GM23248 (cell line): Measurements from ENCODE around the gene CELSR1. TPM values are rescaled to one million over a fixed set of nuclear protein-coding genes. Genes with fewer than 3 reads are reported as not detected.

Source experiments
- DNase-seq: peaks from one replicate; pipeline ENCODE4 v3.0.0-alpha.2; 2015
- H2AFZ ChIP-seq: fragments of 200-600 bp; sonication (generic); 2 replicates; pipeline ENCODE4 v1.6.1; 2016; ENCODE audit warnings: antibody characterized with exemption
- H3F3A ChIP-seq: fragments of 200-600 bp; sonication (generic); 2 replicates; pipeline ENCODE4 v1.6.1; 2016; ENCODE audit warnings: mild to moderate bottlenecking, antibody characterized with exemption, mixed run types; ENCODE audit not compliant: insufficient read depth
- H3K27ac ChIP-seq: fragments of 200-600 bp; sonication (generic); 2 replicates; pipeline ENCODE4 v1.5.1; 2016; ENCODE audit warnings: mild to moderate bottlenecking
- H3K27me3 ChIP-seq: fragments of 200-600 bp; sonication (generic); replicated peaks from 2 replicates; pipeline ENCODE4 v1.6.1; 2016; ENCODE audit warnings: mild to moderate bottlenecking; ENCODE audit not compliant: insufficient read depth
- H3K36me3 ChIP-seq: fragments of 200-600 bp; sonication (generic); 2 replicates; pipeline ENCODE4 v1.6.1; 2016; ENCODE audit warnings: low read depth, mild to moderate bottlenecking
- H3K4me1 ChIP-seq: fragments of 200-600 bp; sonication (generic); 2 replicates; pipeline ENCODE4 v1.6.1; 2016; ENCODE audit warnings: mild to moderate bottlenecking; ENCODE audit not compliant: insufficient read depth
- H3K4me2 ChIP-seq: fragments of 200-600 bp; sonication (generic); one replicate; pipeline ENCODE4 v1.6.1; 2016; ENCODE audit warnings: mild to moderate bottlenecking; ENCODE audit not compliant: unreplicated experiment
- H3K4me3 ChIP-seq: fragments of 200-600 bp; sonication (generic); 2 replicates; pipeline ENCODE4 v1.5.1; 2016; ENCODE audit warnings: mild to moderate bottlenecking
- H3K79me2 ChIP-seq: fragments of 200-600 bp; sonication (generic); 2 replicates; pipeline ENCODE4 v1.6.1; 2016; ENCODE audit warnings: mild to moderate bottlenecking; ENCODE audit not compliant: insufficient read depth
- H3K9ac ChIP-seq: fragments of 200-600 bp; sonication (generic); 2 replicates; pipeline ENCODE4 v1.6.1; 2016; ENCODE audit warnings: mild to moderate bottlenecking
- H3K9me2 ChIP-seq: fragments of 200-600 bp; sonication (generic); 2 replicates; pipeline ENCODE4 v1.6.1; 2016; ENCODE audit warnings: mixed run types, mild to moderate bottlenecking, moderate library complexity; ENCODE audit not compliant: insufficient read depth
- H3K9me3 ChIP-seq: fragments of 200-600 bp; sonication (generic); one replicate; pipeline ENCODE4 v1.6.1; 2017; ENCODE audit warnings: low read depth
- H4K20me1 ChIP-seq: fragments of 200-600 bp; sonication (generic); 2 replicates; pipeline ENCODE4 v1.6.0; 2016; ENCODE audit not compliant: insufficient read depth
- EZH2 ChIP-seq: fragments of 200-600 bp; sonication (generic); IDR thresholded peaks from 2 replicates; pipeline ENCODE4 v1.6.1; 2018; ENCODE audit warnings: antibody characterized with exemption, mild to moderate bottlenecking; ENCODE audit not compliant: insufficient read depth, poor library complexity, severe bottlenecking
- EZH2phosphoT487 ChIP-seq: fragments of 200-600 bp; sonication (generic); IDR thresholded peaks from 2 replicates; pipeline ENCODE4 v1.6.1; 2018; ENCODE audit warnings: antibody characterized with exemption, moderate library complexity, mild to moderate bottlenecking, low read depth; ENCODE audit not compliant: insufficient read depth
- WGBS, 2 experiments: methylation state at CpG; one replicate each; pipeline ENCODE4 v1.1.6; 2015 to 2017; ENCODE audit warnings: low lambda C conversion rate in 2 of 2, low coverage in 1 of 2; ENCODE audit errors: missing lambda C conversion rate in 2 of 2; 5-methylcytosine and 5-hydroxymethylcytosine counted together
- in situ Hi-C: fragments of 300-500 bp; cut with MboI; formaldehyde crosslinking; loops from 2 replicates; pipeline ENCODE4 v1.15.0; 2020
- polyA plus RNA-seq: library from polyadenylated mRNA; unstranded; fragments of >200 nt; fragmentation: Nextera tagmentation; extraction: Ambion mirVana; gene quantifications from 2 replicates; pipeline ENCODE4 v1.2.1, GENCODE V29; 2016
- total RNA-seq: library from RNA; depleted of rRNA; stranded (reverse); fragments of >200 nt; shearing (Covaris generic); gene quantifications from 2 replicates; pipeline ENCODE4 v1.2.3, GENCODE V29; 2014

CELSR1 gene
- total and polyA plus RNA-seq, 2 experiments from 2014 or later, result 0.23 to 0.54 TPM

DNA sequence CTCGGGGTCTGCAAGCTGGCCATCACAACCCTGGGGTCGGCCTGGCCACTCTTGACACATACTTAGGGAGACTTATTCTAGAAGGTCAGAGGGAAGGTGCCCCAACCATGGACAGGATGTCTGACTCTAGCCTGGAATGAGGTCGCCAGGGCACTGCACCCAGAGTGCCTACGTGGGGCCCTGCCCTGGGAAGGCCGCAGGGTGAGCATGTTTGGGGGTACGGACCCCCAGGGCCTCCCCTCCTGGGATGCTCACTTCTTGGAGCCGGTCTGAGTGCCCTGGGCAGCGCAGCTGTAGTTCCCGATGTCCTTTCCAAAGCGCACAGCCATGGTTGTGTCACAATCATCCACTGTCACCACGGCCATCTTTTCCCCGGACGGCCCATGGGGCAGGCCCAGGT lies 126.1 kb downstream of the CELSR1 start:
- Histone ChIP-seq H3K27me3 (peaks cover 36% of the 10 kb centered on the region), H3K27ac (no peak overlapping the region), H2AFZ (no peak overlapping the region), H3K79me2 (no peaks in the 10 kb centered on the region), H3K9ac (no peak overlapping the region), H3K4me2 (no peak overlapping the region), H3K4me3 (no peak overlapping the region), H3K9me3 (no peaks in the 10 kb centered on the region), H3K4me1 (peaks cover 5% of the 10 kb centered on the region; the same call in 1 of the 2 replicates), H3K36me3 (no peaks in the 10 kb centered on the region), H4K20me1 (no peaks in the 10 kb centered on the region), H3K9me2 (no peaks in the 10 kb centered on the region), H3F3A (no peaks in the 10 kb centered on the region)
- WGBS, 2 experiments, result 53 to 57% methylated on average over 13 of the region's 13 CpGs
- TF ChIP-seq EZH2 (no peak), EZH2phosphoT487 (no peak)
- in situ Hi-C loops, result no loop called here
- DNase-seq, result no peak

DNA sequence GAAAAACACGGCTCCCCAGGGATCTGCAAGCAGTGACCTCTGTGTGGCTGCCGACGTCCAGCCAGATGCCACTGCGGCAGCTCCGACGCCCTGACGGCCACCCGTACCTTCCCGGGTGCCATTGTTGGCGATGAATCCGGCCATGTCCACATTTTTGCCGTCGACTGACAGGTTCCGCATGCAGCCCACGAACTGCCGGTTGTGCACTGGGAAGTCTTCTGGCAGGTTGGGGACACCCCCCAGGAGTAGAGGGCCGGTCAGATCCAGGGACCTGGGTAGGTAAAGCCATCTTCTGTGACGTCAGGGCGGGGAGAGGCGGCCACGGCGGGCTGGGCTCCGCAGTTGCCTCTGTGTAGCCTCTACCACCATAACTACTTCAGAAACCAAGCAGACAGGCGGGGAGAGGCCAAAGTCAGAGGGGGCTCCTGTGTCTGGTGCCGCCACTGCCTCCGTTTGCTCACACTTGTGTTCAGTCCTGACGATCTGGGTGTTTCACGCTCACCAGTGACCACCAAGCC lies 127.1 kb downstream of the CELSR1 start:
- Histone ChIP-seq H3K9me3 (no peaks in the 10 kb centered on the region), H3K36me3 (no peaks in the 10 kb centered on the region), H3K4me3 (no peak overlapping the region), H3K4me2 (no peak overlapping the region), H3K9me2 (no peaks in the 10 kb centered on the region), H3K27me3 (peaks cover 31% of the 10 kb centered on the region), H3F3A (no peaks in the 10 kb centered on the region), H4K20me1 (no peaks in the 10 kb centered on the region), H3K27ac (no peak overlapping the region), H3K9ac (no peak overlapping the region), H3K79me2 (no peaks in the 10 kb centered on the region), H2AFZ (no peak overlapping the region), H3K4me1 (no peaks in the 10 kb centered on the region)
- in situ Hi-C loops, result no loop called here
- no peak for TF ChIP-seq EZH2phosphoT487
- no peak for TF ChIP-seq EZH2
- WGBS, 2 experiments, result 85 to 91% methylated on average over 25 to 28 of the region's 28 CpGs
- no peak for DNase-seq

DNA sequence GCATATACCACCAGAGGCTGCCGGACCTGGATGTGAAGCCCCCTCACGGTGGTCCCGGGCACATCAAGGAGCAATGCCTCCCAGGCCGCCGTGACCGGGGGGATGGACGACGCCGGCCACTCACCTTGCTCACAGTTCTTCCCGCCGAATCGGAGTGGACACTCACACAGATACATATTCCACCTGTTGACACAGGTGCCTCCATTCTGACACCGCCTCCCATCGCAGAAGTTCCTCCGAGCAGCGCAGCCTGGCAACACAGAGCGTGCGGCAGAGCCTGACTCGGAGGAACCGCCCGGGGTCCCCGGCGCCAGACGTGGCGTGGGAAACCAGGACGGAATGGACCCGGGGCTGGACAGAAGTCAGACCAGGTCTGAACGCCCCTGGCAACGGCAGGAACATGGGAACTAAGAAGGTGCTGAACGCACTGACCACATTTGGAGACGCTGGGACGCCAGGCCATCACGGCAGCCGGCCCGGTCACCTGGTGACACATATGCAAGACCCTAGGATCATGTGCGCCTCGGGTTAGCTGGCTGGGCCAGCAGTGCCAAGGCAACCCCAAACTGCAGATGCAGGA lies 127.7 kb downstream of the CELSR1 start:
- no peak for TF ChIP-seq EZH2
- TF ChIP-seq EZH2phosphoT487, result no peak
- no peak overlapping the region for H3K4me3 ChIP-seq
- no peak overlapping the region for H3K27ac ChIP-seq
- H3K9me2 ChIP-seq, result no peaks in the 10 kb centered on the region
- 78 to 85% methylated on average over 32 to 37 of the region's 37 CpGs for WGBS, 2 experiments
- no peaks in the 10 kb centered on the region for H3K9me3 ChIP-seq
- no peaks in the 10 kb centered on the region for H4K20me1 ChIP-seq
- H3K9ac ChIP-seq, result no peak overlapping the region
- no peaks in the 10 kb centered on the region for H3F3A ChIP-seq
- DNase-seq, result no peak
- H2AFZ ChIP-seq, result no peak overlapping the region
- H3K4me2 ChIP-seq, result no peak overlapping the region
- peaks cover 26% of the 10 kb centered on the region for H3K27me3 ChIP-seq
- no peaks in the 10 kb centered on the region for H3K79me2 ChIP-seq
- H3K4me1 ChIP-seq, result no peaks in the 10 kb centered on the region
- H3K36me3 ChIP-seq, result no peaks in the 10 kb centered on the region
- in situ Hi-C loops, result no loop called here

DNA sequence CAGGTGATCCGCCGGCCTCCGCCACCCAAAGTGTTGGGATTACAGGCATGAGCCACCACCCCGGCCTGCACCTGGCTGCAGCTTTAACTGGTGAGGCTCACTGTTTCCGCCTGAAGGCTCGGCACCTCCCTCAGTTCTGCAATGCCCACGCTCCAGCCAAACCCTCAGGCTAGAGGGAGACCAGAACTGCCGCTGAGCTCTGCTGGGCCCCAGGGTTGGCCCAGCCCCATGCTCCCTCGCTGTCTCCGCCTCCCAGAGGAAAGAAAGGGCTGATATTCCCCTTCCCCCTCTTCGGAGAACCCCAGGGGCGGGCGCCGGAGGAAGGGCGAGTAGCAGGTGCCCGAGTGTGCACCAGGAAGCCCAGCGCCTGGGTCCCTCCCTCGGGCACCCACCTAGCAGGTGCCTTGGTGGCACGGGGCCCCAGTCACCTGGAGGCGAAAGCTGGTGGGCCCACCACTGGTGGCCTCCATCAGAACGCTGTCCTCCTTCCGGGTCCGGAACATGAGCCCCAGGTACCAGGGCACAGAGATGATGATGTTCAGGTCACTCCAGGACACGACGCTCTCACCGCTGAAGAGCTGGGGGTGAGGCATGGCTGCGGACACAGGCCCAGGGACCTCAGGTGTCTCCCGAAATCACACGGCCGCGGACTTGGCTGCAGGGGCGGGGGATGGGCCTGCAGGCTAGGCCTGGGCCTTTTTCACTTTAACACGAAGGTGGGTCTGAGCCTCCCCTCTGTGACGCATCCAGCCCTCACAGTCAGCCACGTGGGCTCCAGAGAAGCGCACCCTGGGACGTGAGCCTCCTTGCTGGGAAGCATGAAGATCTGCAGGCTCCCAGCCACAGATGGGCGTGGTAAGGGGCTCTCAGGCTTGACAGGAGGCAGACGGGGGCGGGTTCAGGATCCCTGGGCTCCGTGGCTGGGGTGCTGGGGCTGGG lies 128.6 kb downstream of the CELSR1 start:
- in situ Hi-C loops, result no loop called here
- H3K9ac ChIP-seq, result no peak overlapping the region
- peaks cover 23% of the 10 kb centered on the region for H3K27me3 ChIP-seq
- no peaks in the 10 kb centered on the region for H3K9me3 ChIP-seq
- H3K79me2 ChIP-seq, result no peaks in the 10 kb centered on the region
- H3K9me2 ChIP-seq, result no peaks in the 10 kb centered on the region
- no peaks in the 10 kb centered on the region for H4K20me1 ChIP-seq
- H3K36me3 ChIP-seq, result no peaks in the 10 kb centered on the region
- no peak overlapping the region for H2AFZ ChIP-seq
- no peak overlapping the region for H3K4me2 ChIP-seq
- no peak overlapping the region for H3K4me3 ChIP-seq
- no peaks in the 10 kb centered on the region for H3K4me1 ChIP-seq
- H3K27ac ChIP-seq, result no peak overlapping the region
- H3F3A ChIP-seq, result no peaks in the 10 kb centered on the region
- DNase-seq, result no peak
- WGBS, 2 experiments, result 66 to 67% methylated on average over 34 to 41 of the region's 41 CpGs
- no peak for TF ChIP-seq EZH2phosphoT487
- TF ChIP-seq EZH2, result no peak
